ENCODE measurements around the gene LDLRAD1. TPM values are rescaled to one million over a fixed set of nuclear protein-coding genes. Genes with fewer than 3 reads are reported as not detected.

Gene LDLRAD1
- total RNA-seq, 2 experiments from 2014 or later = not detected

GRCh38 chr1:53959664-53960250, 58.2 kb downstream of the LDLRAD1 start:
- ChIA-PET POLR2A (interaction anchor here (0.8 to 0.9 kb wide), 2 partner anchors 39 to 121 kb away, joined by 5 read pairs; partner anchors contain the start of gene NDC1), CTCF (interaction anchor here (0.6 to 5.3 kb wide), 44 partner anchors 8 to 545 kb away, joined by 3 to 152 read pairs (median 4); partner anchors contain the start of genes IFT25, LRRC42, TCEANC2 and TMEM59)
- H3K9me3 Mint-ChIP-seq (ENCODE audit: insufficient read depth) = no peaks in the 10 kb centered on the region
- no peak overlapping the region for H3K27ac Mint-ChIP-seq
- ATAC-seq (no peak), DNase-seq (peak; percentile 44)
- H3K4me1 Mint-ChIP-seq (ENCODE audit: low read depth) = peaks cover 15% of the 10 kb centered on the region
- peaks cover 35% of the 10 kb centered on the region for H3K36me3 Mint-ChIP-seq (ENCODE audit: low read depth)
- no peaks in the 10 kb centered on the region for H3K27me3 Mint-ChIP-seq (ENCODE audit: low read depth)
- no peak overlapping the region for H3K4me3 Mint-ChIP-seq

Small RNAs within 50 kb of the gene (microRNA-seq; reads per million reads assigned to microRNA genes)
- 13.8 reads per million, percentile 29 among the genes with 10 or more reads in this experiment for gene MIR4781

Other genes with a start within 250 kb of the LDLRAD1 start
- gene NDC1, start 179.9 kb downstream of the LDLRAD1 start, total RNA-seq = 10 to 100 TPM; 27.8 to 28.6 TPM
- gene YIPF1, start 128.4 kb downstream of the LDLRAD1 start, total RNA-seq = 10 to 100 TPM; 14.9 to 16.3 TPM
- gene DIO1, start 124.0 kb downstream of the LDLRAD1 start, total RNA-seq = not detected
- 10 to 100 TPM; 83.1 to 87.1 TPM for gene IFT25, start 72.5 kb downstream of the LDLRAD1 start, total RNA-seq
- gene LRRC42, start 71.8 kb downstream of the LDLRAD1 start, total RNA-seq = 10 to 100 TPM; 26.3 to 26.8 TPM
- gene TMEM59, start 35.0 kb upstream of the LDLRAD1 start, total RNA-seq = 100 to 1,000 TPM; 154 to 156 TPM
- gene TCEANC2, start 35.4 kb upstream of the LDLRAD1 start, total RNA-seq = 10 to 100 TPM; 11.6 to 12.0 TPM
- gene CDCP2, start 134.8 kb upstream of the LDLRAD1 start, total RNA-seq = under 1 TPM in 1 of 2 experiments, not detected in 1; 0.16 TPM
- 10 to 100 TPM; 13.1 to 15.5 TPM for gene CYB5RL, start 181.8 kb upstream of the LDLRAD1 start, total RNA-seq
- gene MRPL37, start 182.0 kb upstream of the LDLRAD1 start, total RNA-seq = 100 to 1,000 TPM; 115 TPM

Measured in activated CD8-positive, alpha-beta T cell treated with anti-CD3 and anti-CD28 coated beads, Interleukin-2, amount 10 ng/mL, durations not matched to agents 7 days and 5 days (primary cell).